GM21619 (cell line): ENCODE measurements around the gene ALDH1B1.

Experiments used
- ATAC-seq: cut with Tn5 transposase; IDR thresholded peaks from one replicate; pipeline ENCODE4 v1.9.1; 2021; ENCODE audit not compliant: unreplicated experiment

Gene ALDH1B1

DNA sequence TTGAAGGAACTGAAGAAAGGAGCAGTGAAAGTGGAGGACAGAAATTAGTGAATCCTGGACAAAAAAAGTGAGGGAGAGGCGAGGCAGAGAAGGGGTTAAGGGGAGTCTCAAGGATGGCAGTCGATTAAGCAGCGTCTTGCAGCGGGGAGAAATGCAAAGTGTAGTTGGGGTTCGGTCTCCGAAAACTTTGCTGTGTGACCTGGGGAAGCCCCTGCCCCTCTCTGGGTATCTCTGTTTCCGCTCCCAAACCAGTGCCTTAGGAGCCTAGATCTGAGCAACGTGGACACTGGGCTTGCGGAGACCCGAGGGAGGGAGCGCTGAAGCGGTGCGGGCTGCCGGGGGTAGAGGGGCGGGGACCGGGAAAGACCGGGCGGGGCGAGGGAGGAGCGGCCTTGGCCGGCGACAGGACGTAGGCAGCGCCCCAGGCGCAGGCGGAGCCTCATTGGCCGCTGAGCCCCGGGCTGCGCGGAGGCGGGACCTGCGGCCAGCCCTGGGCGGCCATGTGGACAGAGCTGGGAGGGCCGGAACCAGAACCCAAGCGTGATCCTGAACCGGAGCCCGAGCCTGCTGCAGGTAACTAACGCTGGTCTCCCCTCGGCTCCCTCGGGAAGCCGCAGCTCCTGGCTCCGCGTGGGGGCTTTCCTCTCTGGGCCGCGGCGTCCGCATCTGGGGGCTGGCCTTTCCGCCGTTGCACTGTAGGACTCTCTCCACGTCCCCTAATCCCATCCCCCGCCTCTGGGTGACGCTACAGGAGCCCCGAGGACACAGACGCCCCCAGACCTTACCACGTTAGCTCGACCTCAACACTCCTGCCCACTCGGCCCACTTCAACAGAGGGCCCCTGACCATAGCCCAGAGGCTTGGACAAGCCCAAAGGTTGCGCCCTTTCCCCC lies at the start of gene ALDH1B1:
Gene ALDH1B1, plus strand, starts transcription at position 468 of the 893 bp plus-strand sequence. CDS start 3,047 bp downstream, outside the sequence.
- peak; percentile 99 for ATAC-seq

DNA sequence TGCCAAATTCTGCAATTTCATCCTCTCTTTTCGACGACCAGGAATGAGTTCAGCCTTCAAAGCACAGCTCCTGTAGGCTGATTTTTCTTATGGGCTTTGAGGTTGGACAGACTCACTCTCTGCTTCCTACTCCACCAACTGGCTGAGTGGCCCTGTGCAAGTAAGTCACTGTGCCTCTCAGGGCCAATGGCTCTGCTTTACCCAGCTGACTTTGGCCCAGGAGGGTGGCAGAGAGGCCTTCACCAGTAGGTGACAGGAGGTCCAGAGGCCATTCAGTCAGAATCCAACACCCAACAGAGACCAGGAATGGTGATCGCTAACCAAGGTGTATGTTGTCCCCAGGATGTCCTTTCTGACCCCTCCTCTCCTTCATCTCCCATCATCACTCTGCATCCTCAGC lies 49.5 kb upstream of the ALDH1B1 start:
- no peak for ATAC-seq

DNA sequence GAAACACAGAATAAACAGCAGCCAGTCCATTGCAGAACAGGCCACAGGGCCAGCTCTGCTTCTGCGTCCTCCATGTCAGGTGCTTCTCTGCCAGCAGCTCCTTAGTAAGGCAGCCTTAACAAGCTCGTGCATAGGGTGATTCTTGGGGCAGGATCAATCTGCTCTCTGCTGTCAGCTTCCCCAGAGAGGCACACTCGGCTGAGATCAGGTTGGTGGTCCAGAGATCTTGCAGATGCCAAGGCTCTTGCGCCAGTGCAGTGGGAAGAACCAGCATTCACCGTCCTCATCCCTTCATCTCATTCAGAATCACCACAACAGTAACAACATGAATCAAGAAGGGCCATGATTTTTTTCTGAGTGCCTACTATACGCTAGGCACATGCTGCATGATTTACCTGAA lies 49.0 kb upstream of the ALDH1B1 start:
- ATAC-seq: no peak

DNA sequence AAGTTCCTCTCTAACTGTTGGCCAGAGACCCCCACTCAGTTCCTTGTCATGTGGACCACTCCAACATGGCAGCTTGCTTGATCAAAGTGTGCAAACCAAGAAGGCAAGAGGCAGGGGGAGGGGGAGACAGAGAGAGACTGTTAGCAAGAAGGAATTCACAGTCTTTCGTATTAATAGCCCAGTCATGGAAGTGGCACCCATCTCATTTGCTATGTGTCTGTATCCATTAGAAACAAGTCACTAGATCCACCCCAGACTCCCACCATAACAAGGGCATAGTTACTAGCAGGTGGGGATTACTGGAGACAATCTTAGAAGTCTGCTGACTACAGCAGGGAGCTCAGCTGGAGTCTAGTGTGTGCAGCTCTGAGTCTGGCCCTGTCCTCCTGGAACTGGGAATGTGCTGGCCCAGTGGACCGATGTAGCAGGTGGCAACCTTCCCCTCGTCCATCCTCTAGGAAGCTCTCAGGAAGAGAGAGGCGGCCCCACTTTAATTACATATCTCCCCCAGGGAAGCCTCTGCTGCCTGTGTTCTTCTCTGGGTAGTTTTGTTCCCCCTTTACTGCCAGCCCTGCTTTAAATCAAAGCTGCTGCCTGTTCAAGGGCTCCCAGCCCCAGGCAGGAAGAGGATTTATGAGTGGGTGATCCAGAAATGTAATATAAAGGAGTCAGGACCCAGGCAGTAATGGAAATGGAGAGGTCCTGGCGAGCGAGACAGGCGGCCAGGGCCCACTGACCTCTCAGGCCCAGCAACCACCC lies 47.8 kb upstream of the ALDH1B1 start:
- no peak for ATAC-seq

DNA sequence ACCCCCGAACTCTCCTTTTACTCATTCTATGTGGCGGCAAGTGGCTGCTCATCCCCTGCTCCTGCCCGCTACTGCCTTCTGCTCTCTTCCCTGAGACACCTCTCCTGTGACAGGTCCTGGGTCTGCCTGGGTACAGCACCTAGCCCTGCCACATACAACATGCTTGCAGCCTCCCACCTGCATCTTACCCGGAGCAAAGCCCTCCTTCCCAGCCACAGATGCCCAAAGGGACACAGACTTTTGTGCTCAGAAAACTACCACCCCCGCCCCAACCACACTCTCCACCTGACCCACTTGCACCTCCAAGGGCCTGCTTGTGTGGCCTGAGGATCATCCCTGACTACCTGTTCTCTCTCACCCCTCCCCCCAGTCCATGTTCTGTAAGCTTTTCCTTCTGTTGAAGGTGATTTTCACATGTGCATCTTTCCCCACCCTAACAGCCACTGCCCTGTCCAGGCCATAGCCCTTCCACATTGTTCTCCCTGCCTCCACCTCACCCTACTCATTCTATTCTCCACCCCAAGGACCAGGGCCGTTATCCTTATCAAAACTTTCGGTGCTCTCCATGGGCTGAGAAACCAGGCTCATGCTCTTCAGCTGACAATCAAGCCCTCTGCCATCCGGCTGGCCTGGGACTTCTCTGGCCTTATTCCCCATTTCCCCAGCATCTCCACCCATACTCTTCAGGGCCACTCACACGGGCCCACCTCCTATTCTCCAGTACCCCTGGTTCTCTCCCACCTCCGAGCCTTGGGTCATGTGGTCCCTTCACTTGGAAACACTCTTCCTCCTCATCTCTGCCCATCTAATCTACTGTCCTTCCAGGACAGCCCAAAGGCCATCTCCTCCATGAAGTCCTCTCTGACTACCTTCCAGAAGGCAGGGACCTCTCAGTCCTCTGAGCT lies 46.4 kb upstream of the ALDH1B1 start:
- no peak for ATAC-seq

DNA sequence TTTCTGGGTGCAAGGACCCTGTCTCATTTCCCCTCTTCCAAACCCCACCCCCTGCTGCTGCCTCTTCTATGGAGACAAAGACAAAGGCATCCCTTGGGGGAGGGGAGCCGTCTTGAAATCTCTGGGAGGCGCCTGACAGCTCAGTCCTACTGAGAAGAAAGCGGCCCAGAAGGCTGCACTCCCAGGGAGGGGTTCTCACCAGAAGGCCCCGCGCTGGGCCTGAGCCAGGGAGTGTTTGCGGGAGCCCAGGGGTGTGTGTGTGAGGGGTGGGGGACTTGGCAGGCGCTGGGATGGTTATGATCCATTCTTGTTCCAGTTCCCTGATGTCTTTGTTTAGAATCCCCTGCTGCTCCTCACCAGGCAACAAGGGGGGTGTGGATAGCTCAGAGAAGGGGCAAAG lies 45.7 kb upstream of the ALDH1B1 start:
- no peak for ATAC-seq

DNA sequence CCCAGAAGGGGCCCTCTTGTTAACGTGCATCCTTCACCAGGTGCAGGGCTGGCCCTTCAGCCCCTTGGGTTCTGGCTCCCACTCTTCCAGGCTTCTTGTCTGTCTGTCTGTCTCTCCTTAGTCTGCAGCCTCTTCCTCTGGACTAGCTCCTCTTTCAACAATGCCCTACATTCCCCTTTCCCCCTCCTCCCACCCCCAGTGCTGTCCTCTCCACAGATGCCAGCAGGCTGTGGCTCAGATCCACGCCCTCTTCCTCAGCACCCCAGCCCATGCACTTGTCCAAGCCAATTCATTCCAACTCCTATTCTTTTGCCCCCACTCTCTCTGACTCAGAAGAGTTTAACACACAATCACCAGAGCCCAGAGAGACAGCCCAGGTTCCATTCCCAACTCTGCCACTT lies 45.2 kb upstream of the ALDH1B1 start:
- ATAC-seq: no peak

DNA sequence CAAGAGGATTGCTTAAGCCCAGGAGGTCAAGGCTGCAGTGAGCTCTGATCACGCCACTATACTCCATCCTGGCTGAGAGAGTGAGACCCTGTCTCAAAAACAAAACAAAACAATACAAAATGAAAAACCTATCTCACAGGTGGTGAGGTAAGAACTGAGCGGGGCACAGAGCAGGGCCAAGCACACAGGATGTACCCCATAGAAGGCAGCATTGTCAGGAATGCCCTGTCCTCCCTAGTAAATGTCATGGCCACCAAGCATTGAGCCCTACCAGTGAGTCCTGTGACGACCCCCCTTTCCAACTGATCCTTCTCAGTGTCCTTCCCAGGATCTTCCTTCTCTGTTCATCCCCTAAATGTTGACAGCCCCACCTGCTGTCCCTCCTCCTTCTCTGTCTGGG lies 44.6 kb upstream of the ALDH1B1 start:
- no peak for ATAC-seq

DNA sequence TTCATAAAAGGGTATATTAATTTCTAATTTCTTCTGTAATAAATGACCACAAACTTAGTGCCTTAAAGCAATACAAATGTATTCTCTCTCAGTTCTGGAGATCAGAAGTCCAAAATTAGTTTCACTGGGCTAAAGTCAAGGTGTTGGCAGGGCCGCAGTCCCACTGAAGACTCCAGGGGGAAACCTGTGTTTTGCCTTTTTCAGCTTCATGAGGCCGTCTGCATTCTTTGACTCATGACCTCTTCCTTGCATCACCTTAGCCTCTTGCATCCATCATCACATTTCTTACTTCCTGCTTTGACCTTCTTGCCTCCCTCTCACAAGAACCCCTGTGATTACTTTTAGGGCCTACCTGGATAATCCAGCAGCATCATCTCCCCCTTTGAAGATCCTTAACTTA lies 42.0 kb upstream of the ALDH1B1 start:
- ATAC-seq: no peak

DNA sequence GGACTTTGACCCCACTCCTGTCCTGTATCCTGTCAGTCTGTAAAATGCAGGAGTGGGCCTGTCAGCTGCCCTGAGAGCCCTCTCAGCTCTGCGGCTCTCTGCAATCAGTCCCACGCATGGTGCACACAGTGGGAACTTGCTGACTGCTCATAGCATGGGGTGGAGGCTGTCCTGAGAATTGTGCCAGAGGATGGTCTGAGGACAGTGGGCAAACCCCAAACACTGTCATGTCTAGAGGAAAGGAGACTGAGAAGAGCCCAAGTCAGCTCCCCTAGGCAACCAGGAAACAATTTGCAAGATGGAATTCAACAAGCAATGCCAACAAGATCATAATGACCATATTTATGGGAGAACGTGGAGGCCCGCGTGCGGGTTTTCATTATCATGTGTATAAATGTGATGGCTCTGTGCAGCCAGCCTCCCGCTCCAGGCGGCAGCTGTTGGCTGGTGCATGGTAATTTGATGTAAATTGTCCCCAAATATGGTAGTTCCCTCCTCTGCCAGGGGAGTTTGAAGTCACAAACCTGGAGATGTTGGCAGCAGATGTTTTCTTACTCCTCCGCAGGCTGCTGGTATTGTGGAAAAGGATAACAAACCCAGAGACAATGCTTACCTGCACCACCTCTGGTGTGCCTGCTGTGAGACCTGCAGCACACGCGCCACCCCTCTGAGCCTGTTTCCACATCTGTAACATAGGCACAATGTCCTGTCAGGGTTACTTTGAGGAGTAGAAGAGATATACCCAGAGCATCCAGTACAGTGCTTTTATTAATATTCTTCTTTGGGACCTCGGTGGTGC lies 39.8 kb upstream of the ALDH1B1 start:
- ATAC-seq: no peak

DNA sequence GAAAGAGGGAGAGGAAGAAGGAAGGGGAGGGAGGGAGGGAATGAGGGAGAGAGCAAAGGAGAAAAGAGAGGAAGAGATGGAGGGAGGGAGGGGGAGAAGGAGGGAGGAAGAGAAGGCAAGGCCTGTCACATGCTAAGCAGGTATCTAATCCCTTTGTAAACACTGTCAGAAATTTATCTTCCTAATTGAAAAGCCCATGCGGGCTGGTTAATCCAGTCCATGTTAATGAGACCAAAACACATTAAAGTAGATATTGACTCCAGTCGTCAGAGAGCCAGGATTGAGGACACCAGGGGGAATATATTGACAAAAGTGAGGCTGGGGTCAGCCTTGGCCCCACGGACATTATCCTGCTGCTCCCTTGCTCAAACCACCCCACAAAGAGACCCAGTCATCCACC lies 37.4 kb upstream of the ALDH1B1 start:
- no peak for ATAC-seq

DNA sequence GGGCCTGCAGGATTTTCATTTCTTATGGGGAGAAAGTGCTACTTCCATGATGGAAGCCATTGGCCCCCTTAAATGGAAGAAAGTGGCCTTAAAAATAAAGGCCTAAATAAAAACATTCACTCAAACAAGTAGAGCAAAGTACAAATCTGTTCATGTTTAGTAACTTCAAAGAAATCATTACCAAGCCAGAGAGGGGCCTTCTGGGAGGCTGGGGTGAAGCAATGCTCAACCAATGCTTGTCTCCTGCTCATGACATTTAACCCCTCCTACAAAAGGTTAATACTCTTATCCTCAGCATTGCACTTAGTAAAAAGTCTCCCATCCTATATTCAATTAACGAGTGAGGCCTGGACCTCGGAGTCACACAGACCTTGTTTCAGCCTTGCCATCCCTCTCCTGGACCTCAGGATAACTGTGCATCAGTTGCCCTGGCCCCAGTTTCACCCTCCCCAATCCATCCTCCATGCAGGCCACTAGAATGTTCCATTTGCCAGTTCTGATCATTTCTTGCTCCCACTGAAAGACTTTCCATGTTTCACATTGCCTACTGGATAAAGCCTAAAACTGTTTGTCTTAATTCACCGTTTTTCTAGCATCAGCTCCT lies 36.9 kb upstream of the ALDH1B1 start:
- no peak for ATAC-seq

DNA sequence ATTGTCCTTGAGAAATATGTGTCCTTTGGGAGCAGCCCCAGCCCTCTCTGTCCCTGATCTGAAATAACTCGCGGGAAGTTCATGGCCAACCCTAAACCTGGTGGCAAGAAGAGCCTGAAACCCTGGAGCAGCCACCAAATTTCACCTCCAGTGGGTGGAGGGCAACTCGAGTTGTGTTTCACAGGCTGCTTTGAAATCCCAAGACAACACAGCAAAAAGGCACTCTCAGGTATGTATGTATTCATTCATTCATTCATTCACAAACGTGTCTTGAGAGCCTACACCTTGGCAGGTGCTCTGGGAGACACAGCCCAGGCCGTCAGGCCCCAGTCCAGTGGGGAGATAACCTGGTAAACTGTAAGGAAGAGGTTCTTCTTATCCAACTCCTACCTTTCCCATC lies 35.7 kb upstream of the ALDH1B1 start:
- ATAC-seq: no peak

DNA sequence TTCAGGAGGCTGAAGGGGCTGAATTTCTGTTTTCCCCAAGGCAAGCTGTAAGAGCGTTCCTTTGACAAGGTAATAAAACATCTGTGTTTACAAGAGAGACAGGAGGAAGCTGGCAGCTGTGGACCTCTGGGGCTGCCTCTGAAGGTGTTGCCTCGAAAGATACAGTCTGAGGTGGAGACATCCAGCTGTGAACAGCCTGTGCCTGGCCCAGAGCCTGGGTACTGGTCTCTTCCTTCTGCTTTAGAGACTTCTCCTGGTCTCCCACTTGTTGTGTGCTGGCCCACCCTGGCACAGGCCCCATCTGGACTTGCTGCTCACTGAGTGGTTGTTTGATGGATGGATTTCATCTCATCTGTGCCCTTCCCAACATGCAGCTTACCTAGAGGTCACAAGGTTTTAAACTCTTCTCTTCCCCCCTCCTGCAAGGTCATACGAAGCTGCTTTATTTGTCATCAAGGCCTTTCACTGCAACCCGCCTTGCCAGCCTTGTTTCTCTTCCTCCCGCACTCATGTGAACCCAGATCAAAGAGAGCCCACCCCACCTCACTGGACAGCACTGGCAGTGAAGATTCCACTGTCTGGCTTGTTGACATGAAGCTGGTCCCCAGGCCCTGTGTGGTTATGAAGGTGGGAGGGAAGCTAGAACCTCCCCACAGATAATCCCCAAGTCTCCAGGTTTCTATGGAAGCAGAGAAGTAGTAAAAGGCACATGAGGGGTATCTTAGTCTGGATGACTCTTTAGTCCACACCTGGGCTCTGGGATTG lies 35.0 kb upstream of the ALDH1B1 start:
- ATAC-seq: no peak

DNA sequence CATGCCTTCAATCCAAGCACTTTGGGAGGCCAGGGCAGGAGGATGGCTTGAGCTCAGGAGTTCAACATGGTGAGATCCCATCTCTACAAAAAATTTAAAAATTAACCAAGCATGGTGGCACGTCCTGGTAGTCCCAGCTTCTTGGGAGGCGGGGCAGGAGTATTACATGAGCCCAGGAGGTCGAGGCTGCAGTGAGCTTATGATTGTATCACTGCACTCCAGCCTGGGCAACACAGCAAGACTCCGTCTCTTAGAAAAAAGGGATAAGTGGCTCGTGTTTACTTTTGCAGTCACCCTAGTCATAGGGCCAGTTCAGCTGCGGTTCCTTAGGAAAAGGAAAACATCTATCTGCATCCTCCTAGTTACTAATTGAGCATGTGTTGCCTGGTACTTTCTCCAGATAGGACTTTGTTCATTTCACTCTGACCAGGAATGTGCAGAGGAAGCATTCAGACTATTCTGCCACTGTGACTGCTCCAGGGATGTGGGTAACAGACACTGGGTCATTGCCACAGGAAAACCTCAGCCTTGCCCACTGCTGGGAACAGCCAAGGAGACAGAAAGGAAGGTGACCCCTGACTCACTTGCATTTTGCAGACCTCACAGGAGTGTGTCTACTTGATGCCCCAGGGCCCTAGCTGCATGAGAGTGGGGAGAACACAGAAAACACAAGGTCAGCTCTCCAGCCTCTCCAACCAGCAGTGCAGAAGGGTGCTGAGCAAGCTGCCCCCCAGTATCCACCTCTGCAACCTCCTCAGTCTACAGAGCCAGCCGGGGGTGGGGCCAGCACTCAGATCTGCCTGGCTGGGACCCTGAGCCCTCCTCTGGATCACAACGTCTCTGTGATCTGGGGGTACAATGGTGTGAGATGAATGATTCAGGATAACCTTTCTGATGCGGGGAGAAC lies 33.9 kb upstream of the ALDH1B1 start:
- no peak for ATAC-seq

DNA sequence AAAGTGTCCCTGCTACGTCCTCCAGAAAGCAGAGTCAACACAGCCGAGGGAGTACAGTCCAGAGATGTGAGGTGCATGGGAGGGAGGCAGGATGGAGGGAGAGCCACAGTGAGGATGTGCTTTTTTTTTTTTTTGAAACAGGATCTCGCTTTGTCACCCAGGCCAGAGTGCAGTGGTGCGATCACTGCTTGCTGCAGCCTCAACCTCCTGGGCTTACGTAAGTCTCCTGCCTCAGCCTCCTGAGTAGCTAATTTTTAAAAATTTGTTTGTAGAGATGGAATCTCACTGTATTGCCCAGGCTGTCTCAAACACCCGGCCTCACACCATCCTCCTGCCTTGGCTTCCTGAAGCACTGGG lies 33.2 kb upstream of the ALDH1B1 start:
- ATAC-seq: no peak

DNA sequence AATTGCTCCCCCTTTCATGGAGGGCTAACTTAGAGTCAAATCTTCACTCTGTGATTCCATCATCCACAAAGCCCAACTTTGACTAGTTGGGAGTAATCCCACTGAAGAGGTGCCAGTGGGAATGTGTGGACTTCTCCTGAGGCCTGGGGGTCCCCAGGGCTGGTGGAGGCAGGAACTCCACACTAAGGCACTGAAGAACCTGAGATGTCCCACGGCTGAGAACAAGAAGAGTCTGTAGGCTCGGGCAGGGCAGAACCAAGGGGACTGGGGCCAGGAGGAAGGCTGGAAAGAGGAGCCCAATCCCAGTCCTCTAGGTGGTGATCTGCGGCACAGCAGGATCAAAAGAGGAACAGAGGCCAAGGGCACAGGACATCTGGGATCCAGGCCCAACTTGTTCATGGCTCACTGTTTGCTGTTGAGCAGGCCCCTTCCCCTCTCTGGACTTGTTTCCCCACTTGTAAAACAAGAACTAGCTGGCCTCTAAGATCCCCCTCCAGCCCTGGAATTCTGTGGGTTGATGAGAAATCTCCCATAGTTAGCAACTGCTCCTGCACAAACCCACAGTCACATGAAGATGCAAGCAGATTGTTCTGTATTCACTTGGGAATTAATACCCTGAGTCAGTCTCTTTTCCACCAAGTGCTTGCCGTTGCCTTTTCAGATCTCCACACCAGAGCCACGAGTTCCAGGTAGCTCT lies 32.7 kb upstream of the ALDH1B1 start:
- ATAC-seq: no peak
